GM12878 (cell line): ENCODE measurements around the gene SULT2A1.

Source experiments
- HDAC2 ChIP-seq: fragments of 200-600 bp; sonication (generic); IDR thresholded peaks from 2 replicates; pipeline ENCODE4 v1.6.1; 2017
- POLR2A ChIP-seq: IDR thresholded peaks from 2 replicates; pipeline ENCODE4 v1.6.1; 2011; ENCODE audit warnings: low read depth, mild to moderate bottlenecking, low read length
- RAD21 ChIP-seq: IDR thresholded peaks from 2 replicates; pipeline ENCODE4 v1.6.1; 2011; ENCODE audit warnings: mild to moderate bottlenecking, low read depth, low read length, moderate library complexity; ENCODE audit not compliant: insufficient read depth
- SP1 ChIP-seq: IDR thresholded peaks from one replicate; pipeline ENCODE4 v1.6.1; 2011; ENCODE audit warnings: low read depth, low read length
- TARDBP ChIP-seq: IDR thresholded peaks from 2 replicates; pipeline ENCODE4 v1.6.1; 2016; ENCODE audit warnings: borderline replicate concordance
- TF ChIP-seq, protein P1 (sequence below), 3 experiments: IDR thresholded peaks in 2 of 3; conservative IDR thresholded peaks in 1 of 3; 2 replicates each; pipeline ENCODE4 v1.5.1; 2011; ENCODE audit warnings: low read depth in 3 of 3, low read length in 3 of 3, mild to moderate bottlenecking in 3 of 3, control low read depth in 2 of 3, moderate library complexity in 2 of 3, inconsistent platforms in 1 of 3, mixed read lengths in 1 of 3; ENCODE audit not compliant: control insufficient read depth in 2 of 3, insufficient read depth in 1 of 3; ENCODE audit errors: extremely low read depth in 1 of 3

DNA sequence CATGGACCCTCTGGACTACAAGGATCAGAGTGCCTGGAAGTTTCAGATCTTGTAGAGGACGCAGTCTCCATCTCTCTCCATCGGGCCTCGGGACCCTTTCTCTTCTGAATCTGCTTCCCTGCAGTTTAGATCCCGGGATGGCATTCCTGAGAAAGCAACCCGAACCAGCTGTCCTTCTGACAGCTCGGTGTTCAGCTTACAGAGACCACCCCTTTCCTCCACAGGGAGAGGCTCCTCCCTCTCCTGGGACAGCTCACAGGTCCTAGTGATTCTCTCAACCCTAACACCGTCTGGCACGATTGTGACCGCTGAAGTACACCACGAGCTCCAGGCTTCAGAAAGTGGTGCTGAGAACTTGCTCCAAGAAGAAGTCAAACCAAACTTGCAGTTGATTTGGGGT, 46.2 kb downstream of the SULT2A1 start:
- TF ChIP-seq HDAC2 (no peak), POLR2A (no peak), SP1 (no peak), TARDBP (no peak), RAD21 (no peak)
- TF ChIP-seq, protein P1, sequence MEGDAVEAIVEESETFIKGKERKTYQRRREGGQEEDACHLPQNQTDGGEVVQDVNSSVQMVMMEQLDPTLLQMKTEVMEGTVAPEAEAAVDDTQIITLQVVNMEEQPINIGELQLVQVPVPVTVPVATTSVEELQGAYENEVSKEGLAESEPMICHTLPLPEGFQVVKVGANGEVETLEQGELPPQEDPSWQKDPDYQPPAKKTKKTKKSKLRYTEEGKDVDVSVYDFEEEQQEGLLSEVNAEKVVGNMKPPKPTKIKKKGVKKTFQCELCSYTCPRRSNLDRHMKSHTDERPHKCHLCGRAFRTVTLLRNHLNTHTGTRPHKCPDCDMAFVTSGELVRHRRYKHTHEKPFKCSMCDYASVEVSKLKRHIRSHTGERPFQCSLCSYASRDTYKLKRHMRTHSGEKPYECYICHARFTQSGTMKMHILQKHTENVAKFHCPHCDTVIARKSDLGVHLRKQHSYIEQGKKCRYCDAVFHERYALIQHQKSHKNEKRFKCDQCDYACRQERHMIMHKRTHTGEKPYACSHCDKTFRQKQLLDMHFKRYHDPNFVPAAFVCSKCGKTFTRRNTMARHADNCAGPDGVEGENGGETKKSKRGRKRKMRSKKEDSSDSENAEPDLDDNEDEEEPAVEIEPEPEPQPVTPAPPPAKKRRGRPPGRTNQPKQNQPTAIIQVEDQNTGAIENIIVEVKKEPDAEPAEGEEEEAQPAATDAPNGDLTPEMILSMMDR (IDR thresholded peaks at IDR 0.05 in 2 of 3, conservative IDR thresholded peaks at IDR 0.05 in 1 of 3; ENCODE audit: control insufficient read depth in 2 of 3, extremely low read depth in 1 of 3, insufficient read depth in 1 of 3, low read depth in 3 of 3, low read length in 3 of 3), result no peak
